Colonic mucosa (tissue), 4 donors: ENCODE data around the gene FBXW8. TPM values are rescaled to one million over a fixed set of nuclear protein-coding genes. Genes with fewer than 3 reads are reported as not detected.

Experiments used
- DNase-seq: peaks from one replicate; pipeline ENCODE4 v3.0.0-alpha.2; 2020
- H3K27ac ChIP-seq: fragments of 200-600 bp; one replicate; pipeline ENCODE4 v1.8.0; 2021
- H3K27me3 ChIP-seq: fragments of 200-600 bp; one replicate; pipeline ENCODE4 v1.8.0; 2021
- H3K36me3 ChIP-seq: fragments of 200-600 bp; one replicate; pipeline ENCODE4 v1.8.0; 2021
- H3K4me1 ChIP-seq: fragments of 200-600 bp; one replicate; pipeline ENCODE4 v1.8.0; 2021; ENCODE audit warnings: mild to moderate bottlenecking
- H3K4me3 ChIP-seq: fragments of 200-600 bp; one replicate; pipeline ENCODE4 v1.8.0; 2021
- H3K9ac ChIP-seq, 2 donors: one replicate each; pipeline ENCODE4 v1.7.0; 2013; ENCODE audit warnings: control low read depth in 2 of 2, low read depth in 2 of 2, low read length in 2 of 2
- H3K9me3 ChIP-seq: fragments of 200-600 bp; one replicate; pipeline ENCODE4 v1.8.0; 2021
- intact Hi-C: fragments of 100-400 bp; cut with DNase I; formaldehyde crosslinking; loops from one replicate; pipeline ENCODE4 v1.14.1; 2022
- total RNA-seq, 2 donors: library from RNA; stranded (reverse); fragmentation: NEBNext Ultra II Directional in 1 of 2; extraction: Animal tissue kit (Norgen Biotek cat#: 25700) in 1 of 2; gene quantifications; one replicate each; pipeline ENCODE4 v1.2.1, GENCODE V29; 2021
- TF ChIP-seq, protein P1 (sequence below): fragments of 200-600 bp; IDR thresholded peaks from one replicate; pipeline ENCODE4 v1.8.0; 2022; ENCODE audit warnings: antibody characterized with exemption, mild to moderate bottlenecking
- donor health status: healthy.
- donor health status: DM: no; HTN: no; CAD: no.
- donor health status: DM: no; HTN: no; CAD: no.

Gene FBXW8
- total RNA-seq, 2 donors from 2014 or later = 11.1 to 13.7 TPM

DNA sequence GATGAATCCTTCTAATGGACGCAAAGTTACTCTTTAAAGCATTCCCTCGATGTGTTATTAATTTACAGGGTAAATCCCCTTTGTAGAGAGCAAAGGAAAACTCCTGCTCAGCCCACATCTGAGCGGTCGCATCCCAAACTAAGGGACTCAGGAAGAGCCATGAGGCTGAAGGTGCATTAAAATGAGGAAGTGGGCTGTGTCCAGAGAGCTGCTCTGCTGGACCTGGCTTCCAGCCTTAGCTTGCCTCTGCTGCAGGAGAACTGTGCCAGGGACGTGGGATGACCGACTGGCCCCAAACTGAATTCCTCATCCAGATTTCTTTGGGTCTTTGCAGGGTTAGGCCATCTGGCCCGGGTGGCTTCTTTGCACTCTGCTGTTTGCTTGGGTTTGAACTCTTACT, 88.3 kb downstream of the FBXW8 start:
- Histone ChIP-seq H3K9me3 (no peaks in the 10 kb centered on the region), H3K4me1 (no peaks in the 10 kb centered on the region), H3K27ac (no peak overlapping the region), H3K36me3 (no peaks in the 10 kb centered on the region), H3K4me3 (no peak overlapping the region), H3K27me3 (no peaks in the 10 kb centered on the region), H3K9ac (no peak overlapping the region)
- intact Hi-C loops = no loop called here
- DNase-seq = no peak
- TF ChIP-seq, protein P1, sequence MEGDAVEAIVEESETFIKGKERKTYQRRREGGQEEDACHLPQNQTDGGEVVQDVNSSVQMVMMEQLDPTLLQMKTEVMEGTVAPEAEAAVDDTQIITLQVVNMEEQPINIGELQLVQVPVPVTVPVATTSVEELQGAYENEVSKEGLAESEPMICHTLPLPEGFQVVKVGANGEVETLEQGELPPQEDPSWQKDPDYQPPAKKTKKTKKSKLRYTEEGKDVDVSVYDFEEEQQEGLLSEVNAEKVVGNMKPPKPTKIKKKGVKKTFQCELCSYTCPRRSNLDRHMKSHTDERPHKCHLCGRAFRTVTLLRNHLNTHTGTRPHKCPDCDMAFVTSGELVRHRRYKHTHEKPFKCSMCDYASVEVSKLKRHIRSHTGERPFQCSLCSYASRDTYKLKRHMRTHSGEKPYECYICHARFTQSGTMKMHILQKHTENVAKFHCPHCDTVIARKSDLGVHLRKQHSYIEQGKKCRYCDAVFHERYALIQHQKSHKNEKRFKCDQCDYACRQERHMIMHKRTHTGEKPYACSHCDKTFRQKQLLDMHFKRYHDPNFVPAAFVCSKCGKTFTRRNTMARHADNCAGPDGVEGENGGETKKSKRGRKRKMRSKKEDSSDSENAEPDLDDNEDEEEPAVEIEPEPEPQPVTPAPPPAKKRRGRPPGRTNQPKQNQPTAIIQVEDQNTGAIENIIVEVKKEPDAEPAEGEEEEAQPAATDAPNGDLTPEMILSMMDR = no peak

- no peak for DNase-seq
Measured at GRCh38 chr12:117000316-117000715, 89.6 kb downstream of the FBXW8 start.

DNA sequence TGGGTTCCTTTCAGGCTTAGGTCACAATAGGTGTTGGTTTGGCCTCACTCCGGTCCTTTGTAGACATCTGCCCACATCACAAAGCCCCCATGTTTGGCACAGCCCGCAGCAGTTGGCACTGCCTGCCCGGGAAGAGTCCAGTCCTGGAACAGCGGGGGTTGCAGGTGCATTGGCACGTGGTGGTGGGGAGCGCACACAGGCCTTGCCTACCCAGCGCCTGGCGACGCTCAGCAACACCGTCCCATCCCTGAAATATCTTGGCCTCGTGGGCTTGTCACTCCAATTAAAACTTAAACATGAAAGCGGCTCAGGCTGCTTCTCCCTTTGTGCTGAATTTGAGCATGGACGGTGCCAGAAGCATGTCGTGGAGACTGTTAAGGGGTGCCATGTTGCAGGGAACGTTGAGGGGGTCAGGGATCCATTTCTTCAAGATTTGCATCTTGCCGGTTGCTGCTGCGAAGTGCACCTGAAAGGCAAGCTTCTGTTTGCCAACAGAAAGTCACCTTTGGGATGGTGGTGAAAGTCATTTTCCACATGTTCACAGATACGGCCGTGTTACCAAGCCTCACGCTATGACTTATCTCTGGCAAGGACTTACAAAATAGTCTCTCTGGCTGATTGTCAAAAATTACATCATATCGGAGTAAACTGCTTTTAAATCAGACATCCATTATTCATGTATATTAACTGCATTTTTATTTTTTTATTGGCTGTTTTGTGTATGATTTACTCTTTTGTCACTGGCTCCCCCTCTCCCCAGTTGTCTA, 91.5 kb downstream of the FBXW8 start:
- no peak for DNase-seq
- H3K4me3 ChIP-seq = no peak overlapping the region
- no peaks in the 10 kb centered on the region for H3K4me1 ChIP-seq
- H3K9ac ChIP-seq = no peak overlapping the region
- no peaks in the 10 kb centered on the region for H3K27me3 ChIP-seq
- no peaks in the 10 kb centered on the region for H3K36me3 ChIP-seq
- no peak overlapping the region for H3K27ac ChIP-seq
- intact Hi-C loops = no loop called here
- TF ChIP-seq, protein P1 = no peak
- no peaks in the 10 kb centered on the region for H3K9me3 ChIP-seq

More at GRCh38 chr12:117000316-117000715, 89.6 kb downstream of the FBXW8 start:
- H3K4me3 ChIP-seq = no peak overlapping the region
- H3K27ac ChIP-seq = no peak overlapping the region
- H3K9me3 ChIP-seq = no peaks in the 10 kb centered on the region
- intact Hi-C loops = no loop called here
- no peaks in the 10 kb centered on the region for H3K27me3 ChIP-seq
- no peaks in the 10 kb centered on the region for H3K4me1 ChIP-seq
- H3K36me3 ChIP-seq = no peaks in the 10 kb centered on the region
- TF ChIP-seq, protein P1 = no peak
- H3K9ac ChIP-seq = no peak overlapping the region

DNA sequence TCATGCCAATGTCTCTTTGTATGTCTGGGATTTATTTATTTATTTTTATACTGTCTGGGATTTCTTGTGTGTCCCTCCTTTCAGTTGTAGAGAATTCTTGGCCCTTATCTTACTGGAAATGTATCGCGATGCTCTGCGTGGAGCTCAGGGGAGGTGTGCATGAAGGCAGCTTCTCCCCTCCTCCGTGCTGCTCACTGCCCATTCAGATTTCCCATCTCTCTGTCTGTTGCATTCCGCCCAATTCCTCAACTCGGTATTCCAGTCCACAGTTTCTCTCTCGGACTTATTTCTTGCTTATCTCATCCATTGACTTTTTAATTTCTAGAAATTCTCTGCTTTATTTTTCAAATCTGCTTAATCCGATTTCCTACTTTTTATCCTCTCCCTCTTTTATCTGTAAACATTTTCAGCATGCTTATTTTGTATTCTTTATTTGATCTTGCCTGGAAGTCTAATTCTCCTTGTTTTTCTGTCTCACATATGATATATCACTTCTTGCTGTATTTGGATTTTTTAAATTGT, 93.2 kb downstream of the FBXW8 start:
- no peaks in the 10 kb centered on the region for H3K36me3 ChIP-seq
- no peak for DNase-seq
- H3K4me1 ChIP-seq = no peaks in the 10 kb centered on the region
- no peak overlapping the region for H3K4me3 ChIP-seq
- no peaks in the 10 kb centered on the region for H3K9me3 ChIP-seq
- TF ChIP-seq, protein P1 = no peak
- no peak overlapping the region for H3K27ac ChIP-seq
- intact Hi-C loops = no loop called here
- H3K9ac ChIP-seq = no peak overlapping the region
- H3K27me3 ChIP-seq = no peaks in the 10 kb centered on the region

DNA sequence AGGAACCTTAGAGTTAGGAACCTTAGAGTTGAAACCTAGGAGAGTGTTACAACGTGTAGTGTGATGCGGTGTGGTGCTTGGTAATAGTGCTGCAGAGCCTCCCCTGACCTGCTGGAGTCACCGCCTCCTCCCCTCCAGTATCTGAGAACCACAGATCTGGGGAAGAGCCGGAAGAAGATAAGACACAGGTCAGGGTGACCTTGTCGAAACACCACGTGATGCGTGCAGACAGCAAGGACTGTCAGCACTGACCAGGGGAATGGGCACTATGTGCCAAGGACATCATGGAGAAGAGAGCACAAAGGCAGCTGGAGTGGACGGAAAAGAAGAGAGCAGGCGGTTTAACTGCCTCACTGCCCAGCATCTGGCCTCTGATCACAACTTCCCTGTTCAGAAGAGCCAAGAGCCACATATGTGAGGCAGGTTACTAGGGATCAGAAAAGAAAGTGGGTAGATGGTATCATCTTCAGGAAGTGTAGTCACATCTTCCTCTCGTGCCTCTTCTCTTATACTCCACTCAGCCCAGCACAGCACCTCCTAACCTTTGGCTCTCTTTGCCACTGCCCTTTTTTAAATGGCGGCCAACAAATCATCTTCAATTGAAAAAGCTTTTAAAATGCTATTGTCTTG, 94.8 kb downstream of the FBXW8 start:
- TF ChIP-seq, protein P1 = no peak
- Histone ChIP-seq H3K4me3 (no peak overlapping the region), H3K9ac (no peak overlapping the region), H3K27me3 (no peaks in the 10 kb centered on the region), H3K36me3 (no peaks in the 10 kb centered on the region), H3K9me3 (no peaks in the 10 kb centered on the region), H3K4me1 (no peaks in the 10 kb centered on the region), H3K27ac (no peak overlapping the region)
- no peak for DNase-seq
- intact Hi-C loops = no loop called here
